ENCODE data around the gene SYT1. TPM values are rescaled to one million over a fixed set of nuclear protein-coding genes. Genes with fewer than 3 reads are reported as not detected.

SYT1 gene
- total and polyA plus RNA-seq, 12 donors = 0.03 to 0.36 (median 0.15) TPM; not detected in 5

DNA sequence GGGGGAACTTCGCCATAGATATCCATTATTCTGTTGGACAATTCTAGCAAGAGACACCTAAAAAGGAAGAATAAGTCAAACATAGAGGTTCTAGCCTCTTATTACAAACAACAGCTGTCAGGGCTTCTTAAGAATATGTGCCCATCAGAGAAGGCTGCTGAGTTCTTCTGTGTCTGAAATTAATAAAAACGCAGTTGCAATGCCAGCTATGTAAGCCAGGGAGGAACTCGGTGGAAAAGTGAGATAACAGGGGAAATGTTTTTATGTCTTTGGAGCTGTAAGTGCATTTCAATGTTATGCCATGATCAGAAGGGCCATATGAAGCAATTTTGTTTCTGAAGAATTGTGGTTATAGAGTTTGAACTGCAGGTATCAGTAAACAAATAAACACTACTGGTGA, 95.0 kb downstream of the SYT1 start:
- ATAC-seq (no peak), DNase-seq (no peak)
- TF ChIP-seq, protein P1, sequence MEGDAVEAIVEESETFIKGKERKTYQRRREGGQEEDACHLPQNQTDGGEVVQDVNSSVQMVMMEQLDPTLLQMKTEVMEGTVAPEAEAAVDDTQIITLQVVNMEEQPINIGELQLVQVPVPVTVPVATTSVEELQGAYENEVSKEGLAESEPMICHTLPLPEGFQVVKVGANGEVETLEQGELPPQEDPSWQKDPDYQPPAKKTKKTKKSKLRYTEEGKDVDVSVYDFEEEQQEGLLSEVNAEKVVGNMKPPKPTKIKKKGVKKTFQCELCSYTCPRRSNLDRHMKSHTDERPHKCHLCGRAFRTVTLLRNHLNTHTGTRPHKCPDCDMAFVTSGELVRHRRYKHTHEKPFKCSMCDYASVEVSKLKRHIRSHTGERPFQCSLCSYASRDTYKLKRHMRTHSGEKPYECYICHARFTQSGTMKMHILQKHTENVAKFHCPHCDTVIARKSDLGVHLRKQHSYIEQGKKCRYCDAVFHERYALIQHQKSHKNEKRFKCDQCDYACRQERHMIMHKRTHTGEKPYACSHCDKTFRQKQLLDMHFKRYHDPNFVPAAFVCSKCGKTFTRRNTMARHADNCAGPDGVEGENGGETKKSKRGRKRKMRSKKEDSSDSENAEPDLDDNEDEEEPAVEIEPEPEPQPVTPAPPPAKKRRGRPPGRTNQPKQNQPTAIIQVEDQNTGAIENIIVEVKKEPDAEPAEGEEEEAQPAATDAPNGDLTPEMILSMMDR (IDR thresholded peaks at IDR 0.05) = no peak
- Histone ChIP-seq H3K4me1 (no peaks in the 10 kb centered on the region), H3K36me3 (no peaks in the 10 kb centered on the region), H3K9me3 (no peaks in the 10 kb centered on the region), H3K4me3 (no peak overlapping the region), H3K27ac (no peak overlapping the region), H3K27me3 (no peaks in the 10 kb centered on the region)
- intact Hi-C loops (cut with DNase I) = no loop called here
- 45 to 48% methylated on average over 3 of the region's 3 CpGs for WGBS, 2 donors

- H3K4me1 ChIP-seq = no peaks in the 10 kb centered on the region
- intact Hi-C loops (cut with DNase I) = no loop called here
- no peaks in the 10 kb centered on the region for H3K36me3 ChIP-seq
- TF ChIP-seq, protein P1 (IDR thresholded peaks at IDR 0.05) = no peak
- H3K9me3 ChIP-seq = no peaks in the 10 kb centered on the region
- WGBS, 2 donors = 88 to 95% methylated on average over 2 of the region's 2 CpGs
- ATAC-seq = no peak
- H3K4me3 ChIP-seq = no peak overlapping the region
- H3K27ac ChIP-seq = no peak overlapping the region
- DNase-seq = no peak
- H3K27me3 ChIP-seq = no peaks in the 10 kb centered on the region
These were observed 96.6 kb downstream of the SYT1 start for GRCh38 chr12:78961171-78961570.

DNA sequence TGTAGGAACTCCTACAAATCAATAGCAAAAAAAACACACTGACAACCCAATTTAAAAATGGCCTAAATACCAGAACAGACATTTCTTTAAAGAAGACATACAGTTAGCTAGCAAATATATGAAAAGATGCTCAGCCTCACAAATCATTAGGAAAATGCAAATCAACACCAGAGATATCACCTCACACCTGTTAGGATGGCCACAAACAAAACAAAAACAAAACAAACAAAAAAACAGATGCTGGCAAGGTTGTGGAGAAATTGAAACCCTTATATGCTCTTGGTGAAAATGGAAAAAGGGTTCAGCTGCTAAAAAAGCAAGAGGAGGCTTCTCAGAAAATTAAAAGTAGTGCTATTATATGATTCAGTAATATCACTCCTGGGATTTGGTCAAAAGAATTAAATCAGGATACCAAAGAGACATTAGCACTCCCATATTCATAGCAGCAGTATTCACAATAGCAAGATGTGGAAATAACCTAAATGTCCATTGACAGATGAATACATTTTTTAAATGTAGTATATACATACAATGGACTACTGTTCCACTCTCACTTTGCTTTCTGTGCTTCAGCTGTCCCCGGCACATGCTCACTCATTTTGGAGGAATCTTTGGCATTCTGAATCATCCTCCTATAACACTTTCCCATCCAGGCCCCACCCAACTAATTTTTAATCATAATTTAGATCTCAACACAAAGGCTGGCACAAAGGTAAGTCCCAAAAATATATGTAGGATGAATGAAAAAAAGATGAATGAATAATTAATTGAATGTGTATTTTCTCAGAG, 99.1 kb downstream of the SYT1 start:
- 67 to 68% methylated on average over 1 of the region's 1 CpG for whole genome bisulfite sequencing, 2 donors
- no peak for ATAC-seq

GRCh38 chr12:78964521-78964920, 99.9 kb downstream of the SYT1 start:
- ATAC-seq (no peak), DNase-seq (no peak)
- intact Hi-C loops (cut with DNase I) = no loop called here
- no peaks in the 10 kb centered on the region for H3K4me1 ChIP-seq
- TF ChIP-seq, protein P1 (IDR thresholded peaks at IDR 0.05) = no peak
- no peaks in the 10 kb centered on the region for H3K36me3 ChIP-seq
- no peaks in the 10 kb centered on the region for H3K9me3 ChIP-seq
- H3K27me3 ChIP-seq = no peaks in the 10 kb centered on the region
- H3K27ac ChIP-seq = no peak overlapping the region
- no peak overlapping the region for H3K4me3 ChIP-seq

More for the DNA sequence above, 99.1 kb downstream of the SYT1 start:
- Histone ChIP-seq H3K4me3 (no peak overlapping the region), H3K27me3 (no peaks in the 10 kb centered on the region), H3K36me3 (no peaks in the 10 kb centered on the region), H3K9me3 (no peaks in the 10 kb centered on the region), H3K27ac (no peak overlapping the region), H3K4me1 (no peaks in the 10 kb centered on the region)
- no peak for DNase-seq
- intact Hi-C loops (cut with DNase I) = no loop called here
- TF ChIP-seq, protein P1 (IDR thresholded peaks at IDR 0.05) = no peak

Measured in heart right ventricle (tissue), 16 donors.